ENCODE measurements around the gene TNFAIP8L1.
"Not testable (repeated sequence)": the region's sequence is repeated elsewhere in the genome, so short reads cannot be mapped to it uniquely, and the experiment has no call there.

TNFAIP8L1 gene

GRCh38 chr19:4638828-4639530 is at the start of gene TNFAIP8L1:
TNFAIP8L1 (plus strand) TSS chr19:4639516; CDS start chr19:4651870, 12,354 bp downstream.
- peak; percentile 87 for ATAC-seq (ENCODE audit: low read depth)
- peaks cover 2% of the 10 kb centered on the region for H3K36me3 Mint-ChIP-seq
- H3K4me1 Mint-ChIP-seq, result peaks cover 20% of the 10 kb centered on the region
- peak within 1 kb of the TSS; percentile 94 for H3K27ac Mint-ChIP-seq
- peak; percentile 98 for DNase-seq (ENCODE audit: low spot score in 2 of 2)
- peak within 1 kb of the TSS; percentile 100 for H3K4me3 Mint-ChIP-seq
- H3K27me3 Mint-ChIP-seq, result no peaks in the 10 kb centered on the region
- no peaks in the 10 kb centered on the region for H3K9me3 Mint-ChIP-seq

DNA sequence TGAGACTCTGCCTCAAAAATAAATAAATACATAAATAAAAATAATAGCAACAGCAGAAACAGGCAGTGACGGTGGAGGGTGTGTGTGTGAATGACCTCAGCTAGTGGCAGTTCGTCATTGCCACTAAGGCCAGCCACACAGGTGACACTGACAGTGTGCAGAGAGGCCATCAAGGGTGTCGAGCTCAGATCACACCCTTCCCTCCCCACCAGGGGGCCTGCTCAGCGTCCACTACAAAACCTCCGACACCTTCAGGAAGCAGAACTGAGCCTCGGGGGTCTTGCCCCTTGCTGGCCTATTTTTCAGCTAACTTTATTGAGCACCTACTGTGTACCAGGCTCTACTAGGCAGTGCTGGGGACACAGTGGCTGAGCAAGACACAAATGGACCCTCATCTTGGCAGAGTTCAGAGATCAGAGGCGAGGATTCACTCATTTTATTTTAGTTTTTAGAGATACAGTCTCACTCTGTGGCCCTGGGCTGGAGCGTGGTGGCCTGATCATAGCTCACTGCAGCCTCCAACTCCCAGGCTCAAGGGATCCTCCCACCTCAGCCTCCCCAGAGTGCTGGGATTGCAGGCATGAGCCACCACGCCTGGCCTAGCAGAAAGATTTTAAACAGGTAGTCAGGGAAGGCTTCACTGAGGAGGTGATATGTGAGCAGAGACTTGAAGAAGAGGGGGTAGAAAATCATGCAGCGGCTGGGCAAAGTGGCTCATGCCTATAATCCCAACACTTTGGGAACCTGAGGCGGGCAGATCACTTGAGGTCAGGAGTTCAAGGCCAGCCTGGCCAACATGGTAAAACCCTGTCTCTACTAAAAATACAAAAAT is 49.5 kb upstream of the TNFAIP8L1 start:
- DNase-seq (ENCODE audit: low spot score in 2 of 2) (no peak), ATAC-seq (ENCODE audit: low read depth) (peak; percentile 67)
- no peaks in the 10 kb centered on the region for H3K36me3 Mint-ChIP-seq
- H3K4me3 Mint-ChIP-seq, result no peak overlapping the region
- no peaks in the 10 kb centered on the region for H3K9me3 Mint-ChIP-seq
- H3K27ac Mint-ChIP-seq, result no peak overlapping the region
- peaks cover 29% of the 10 kb centered on the region for H3K27me3 Mint-ChIP-seq
- H3K4me1 Mint-ChIP-seq, result no peaks in the 10 kb centered on the region

- Mint-ChIP-seq H3K36me3 (no peaks in the 10 kb centered on the region), H3K27ac (no peak overlapping the region), H3K4me3 (no peak overlapping the region), H3K27me3 (peaks cover 28% of the 10 kb centered on the region), H3K9me3 (no peaks in the 10 kb centered on the region), H3K4me1 (no peaks in the 10 kb centered on the region)
- ATAC-seq (ENCODE audit: low read depth) (no peak), DNase-seq (ENCODE audit: low spot score in 2 of 2) (no peak)
Measured at GRCh38 chr19:4590559-4590958, 48.8 kb upstream of the TNFAIP8L1 start.

- H3K9me3 Mint-ChIP-seq, result no peaks in the 10 kb centered on the region
- H3K4me1 Mint-ChIP-seq, result no peaks in the 10 kb centered on the region
- ATAC-seq (ENCODE audit: low read depth) (no peak), DNase-seq (ENCODE audit: low spot score in 2 of 2) (no peak)
- H3K36me3 Mint-ChIP-seq, result no peaks in the 10 kb centered on the region
- H3K27me3 Mint-ChIP-seq, result peaks cover 22% of the 10 kb centered on the region
- H3K4me3 Mint-ChIP-seq, result no peak overlapping the region
- no peak overlapping the region for H3K27ac Mint-ChIP-seq
Measured at GRCh38 chr19:4591320-4591719, 48.0 kb upstream of the TNFAIP8L1 start.

GRCh38 chr19:4592445-4592844 is 46.9 kb upstream of the TNFAIP8L1 start:
- peaks cover 23% of the 10 kb centered on the region for H3K27me3 Mint-ChIP-seq
- no peaks in the 10 kb centered on the region for H3K36me3 Mint-ChIP-seq
- ATAC-seq (ENCODE audit: low read depth), result no peak

DNA sequence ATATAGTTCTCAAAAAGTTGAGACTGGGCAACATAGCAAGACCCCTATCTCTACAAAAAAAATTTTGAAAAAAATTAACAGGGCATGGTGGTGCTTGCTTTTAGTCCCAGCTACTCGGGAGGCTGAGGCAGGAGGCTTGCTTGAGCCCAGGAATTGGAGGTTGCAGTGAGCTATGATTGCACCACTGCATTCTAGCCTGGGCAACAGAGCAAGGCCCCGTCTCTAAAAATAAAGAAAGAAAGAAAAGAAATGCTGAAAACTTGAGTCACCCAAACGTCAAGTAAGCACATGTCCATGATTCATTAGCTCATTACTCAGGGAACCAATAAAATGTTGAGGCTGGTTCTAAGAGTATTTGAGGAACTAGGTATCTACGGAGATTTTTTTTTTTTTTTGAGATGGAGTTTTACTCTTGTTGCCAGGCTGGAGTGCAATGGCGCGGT is 45.9 kb upstream of the TNFAIP8L1 start:
- H3K27me3 Mint-ChIP-seq, result peaks cover 22% of the 10 kb centered on the region
- DNase-seq (ENCODE audit: low spot score in 2 of 2), result no peak
- H3K4me1 Mint-ChIP-seq, result peaks cover 6% of the 10 kb centered on the region
- no peak overlapping the region for H3K4me3 Mint-ChIP-seq
- H3K9me3 Mint-ChIP-seq, result no peaks in the 10 kb centered on the region
- H3K36me3 Mint-ChIP-seq, result no peaks in the 10 kb centered on the region
- ATAC-seq (ENCODE audit: low read depth), result peak; percentile 59
- no peak overlapping the region for H3K27ac Mint-ChIP-seq

More at GRCh38 chr19:4592445-4592844, 46.9 kb upstream of the TNFAIP8L1 start:
- Mint-ChIP-seq H3K9me3 (no peaks in the 10 kb centered on the region), H3K4me1 (peaks cover 3% of the 10 kb centered on the region), H3K27ac (no peak overlapping the region), H3K4me3 (no peak overlapping the region)
- no peak for DNase-seq (ENCODE audit: low spot score in 2 of 2)

DNA sequence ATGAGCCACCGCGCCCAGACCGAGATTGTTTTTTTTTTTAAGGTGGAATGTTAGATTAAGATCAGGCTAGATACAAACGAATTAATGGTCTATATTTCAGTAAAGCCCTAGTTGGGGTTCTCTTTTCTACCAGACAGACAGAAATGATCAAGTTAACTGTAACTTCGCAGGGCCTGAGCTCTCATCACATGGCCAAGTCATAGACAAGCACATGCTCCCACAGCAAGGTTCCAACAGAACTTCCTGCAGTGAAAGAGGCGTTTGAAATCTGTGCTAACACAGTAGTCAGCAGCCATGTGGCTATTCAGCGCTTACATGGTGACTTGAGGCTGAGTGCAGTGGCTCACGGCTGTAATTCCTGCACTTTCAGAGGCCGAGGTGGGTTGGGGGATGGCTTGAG is 45.1 kb upstream of the TNFAIP8L1 start:
- Mint-ChIP-seq H3K36me3 (no peaks in the 10 kb centered on the region), H3K9me3 (no peaks in the 10 kb centered on the region), H3K4me3 (no peak overlapping the region), H3K4me1 (peaks cover 7% of the 10 kb centered on the region), H3K27ac (no peak overlapping the region), H3K27me3 (peaks cover 23% of the 10 kb centered on the region)
- DNase-seq (ENCODE audit: low spot score in 2 of 2) (no peak), ATAC-seq (ENCODE audit: low read depth) (no peak)

DNA sequence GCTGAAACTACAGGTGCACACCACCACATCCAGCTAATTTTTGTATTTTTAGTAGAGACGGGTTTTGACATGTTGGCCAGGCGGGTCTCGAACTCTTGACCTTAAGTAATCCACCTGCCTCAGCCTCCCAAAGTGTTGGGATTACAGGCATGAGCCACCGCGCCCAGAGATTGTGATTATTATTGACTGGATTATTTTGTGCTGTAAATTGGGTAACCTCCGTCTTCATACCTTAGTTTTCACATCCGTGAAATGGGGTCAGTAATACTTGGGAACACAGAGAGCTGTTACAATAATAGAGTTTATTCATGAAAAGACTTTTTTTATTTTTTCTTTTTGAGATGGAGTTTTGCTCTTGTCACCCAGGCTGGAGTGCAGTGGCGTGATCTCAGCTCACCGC is 44.2 kb upstream of the TNFAIP8L1 start:
- peaks cover 21% of the 10 kb centered on the region for H3K27me3 Mint-ChIP-seq
- DNase-seq (ENCODE audit: low spot score in 2 of 2); H3K9me3 Mint-ChIP-seq; H3K36me3 Mint-ChIP-seq; H3K4me1 Mint-ChIP-seq; H3K27ac Mint-ChIP-seq; ATAC-seq (ENCODE audit: low read depth); H3K4me3 Mint-ChIP-seq: not testable (repeated sequence)

- Mint-ChIP-seq H3K4me1 (peaks cover 7% of the 10 kb centered on the region), H3K27ac (no peak overlapping the region), H3K4me3 (no peak overlapping the region), H3K9me3 (no peaks in the 10 kb centered on the region), H3K27me3 (peaks cover 18% of the 10 kb centered on the region), H3K36me3 (no peaks in the 10 kb centered on the region)
- DNase-seq (ENCODE audit: low spot score in 2 of 2) (no peak), ATAC-seq (ENCODE audit: low read depth) (no peak)
Measured at GRCh38 chr19:4596033-4596904, 43.0 kb upstream of the TNFAIP8L1 start.

DNA sequence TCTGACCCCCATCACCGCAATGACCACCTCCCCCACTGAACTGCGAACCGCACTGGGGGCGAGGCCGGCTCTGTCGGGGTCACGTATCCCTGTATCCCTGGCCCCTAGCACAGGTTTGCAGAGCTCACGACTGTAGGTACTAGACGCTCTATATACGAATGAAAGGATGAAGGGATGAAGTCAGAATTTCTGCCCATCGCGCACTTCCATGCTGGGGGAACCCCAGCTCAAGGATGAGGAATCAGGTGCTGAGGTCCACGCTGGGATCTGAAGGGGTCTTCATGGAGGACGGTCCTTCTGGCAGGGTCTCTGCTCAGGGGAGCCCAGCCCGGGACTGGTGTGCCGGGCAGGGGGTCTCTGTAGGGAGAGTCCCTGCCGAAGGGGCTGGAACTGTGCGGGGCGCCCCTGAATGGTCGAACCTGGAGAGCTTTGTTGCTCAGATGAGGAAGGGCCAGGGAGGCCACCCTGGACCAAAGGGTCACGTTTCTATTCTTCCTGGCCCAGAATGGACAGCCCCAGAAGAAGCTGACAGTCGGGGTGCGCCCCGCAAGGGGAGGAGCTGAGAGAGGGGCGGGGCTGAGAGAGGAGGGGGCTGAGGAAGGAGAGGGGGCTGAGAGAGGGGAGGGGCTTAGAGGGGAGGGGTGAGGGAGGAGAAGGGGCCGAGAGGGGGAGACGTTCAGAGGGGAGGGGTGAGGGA is 41.9 kb upstream of the TNFAIP8L1 start:
- no peak overlapping the region for H3K27ac Mint-ChIP-seq
- no peaks in the 10 kb centered on the region for H3K36me3 Mint-ChIP-seq
- H3K4me1 Mint-ChIP-seq, result peaks cover 7% of the 10 kb centered on the region
- H3K4me3 Mint-ChIP-seq, result peak overlapping the region; percentile 48
- ATAC-seq (ENCODE audit: low read depth), result no peak
- H3K9me3 Mint-ChIP-seq, result no peaks in the 10 kb centered on the region
- H3K27me3 Mint-ChIP-seq, result peaks cover 18% of the 10 kb centered on the region
- no peak for DNase-seq (ENCODE audit: low spot score in 2 of 2)

- no peak overlapping the region for H3K27ac Mint-ChIP-seq
- peaks cover 17% of the 10 kb centered on the region for H3K27me3 Mint-ChIP-seq
Measured at GRCh38 chr19:4597975-4598671, 41.2 kb upstream of the TNFAIP8L1 start.

DNA sequence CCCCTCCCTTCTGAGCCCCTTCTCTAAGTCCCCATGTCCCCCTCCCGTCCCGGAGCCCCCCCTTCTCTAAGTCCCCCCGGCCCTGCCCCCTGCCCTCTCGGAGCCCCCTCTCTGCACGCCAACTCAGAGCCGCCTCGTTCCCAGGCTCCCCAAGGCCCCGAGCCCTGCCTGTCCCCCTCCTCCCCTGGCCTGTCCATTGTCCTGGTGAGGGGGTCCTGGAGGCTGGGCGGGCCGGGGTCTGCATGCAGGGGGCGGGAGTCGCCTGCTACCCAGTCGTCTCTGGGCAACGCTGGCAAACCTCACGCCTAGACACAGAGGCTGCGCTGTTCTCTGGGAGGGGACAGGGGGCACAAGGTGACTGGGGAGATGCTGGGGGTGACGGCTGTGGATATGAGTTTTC is 40.6 kb upstream of the TNFAIP8L1 start:
- ATAC-seq (ENCODE audit: low read depth) (no peak), DNase-seq (ENCODE audit: low spot score in 2 of 2) (no peak)
- Mint-ChIP-seq H3K27me3 (peaks cover 15% of the 10 kb centered on the region), H3K4me3 (no peak overlapping the region), H3K4me1 (peaks cover 7% of the 10 kb centered on the region), H3K36me3 (no peaks in the 10 kb centered on the region), H3K27ac (no peak overlapping the region), H3K9me3 (no peaks in the 10 kb centered on the region)

More at GRCh38 chr19:4597975-4598671, 41.2 kb upstream of the TNFAIP8L1 start:
- Mint-ChIP-seq H3K4me1 (peaks cover 7% of the 10 kb centered on the region), H3K4me3 (peak overlapping the region; percentile 67), H3K36me3 (no peaks in the 10 kb centered on the region), H3K9me3 (no peaks in the 10 kb centered on the region)
- ATAC-seq (ENCODE audit: low read depth), result peak; percentile 73
- DNase-seq (ENCODE audit: low spot score in 2 of 2), result no peak

DNA sequence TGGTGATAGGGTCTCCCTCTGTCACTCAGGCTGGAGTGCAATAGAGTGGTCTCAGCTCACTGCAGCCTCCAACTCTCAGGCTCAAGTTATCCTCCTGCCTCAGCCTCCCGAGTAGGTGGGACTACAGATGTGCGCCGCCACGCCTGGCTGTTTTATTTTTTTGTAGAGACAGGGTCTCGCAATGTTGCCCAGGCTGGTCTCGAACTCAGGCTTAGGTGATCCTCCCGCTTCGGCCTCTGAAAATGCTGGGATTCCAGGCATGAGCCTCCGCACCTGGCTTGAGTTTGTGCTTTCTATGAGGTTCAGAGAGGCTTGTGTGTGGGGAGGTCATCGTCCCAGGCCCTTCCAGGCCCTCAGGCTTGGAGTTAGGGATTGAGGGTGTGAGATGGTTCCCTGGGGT is 39.2 kb upstream of the TNFAIP8L1 start:
- Mint-ChIP-seq H3K4me1 (peaks cover 7% of the 10 kb centered on the region), H3K4me3 (no peak overlapping the region), H3K9me3 (no peaks in the 10 kb centered on the region), H3K36me3 (no peaks in the 10 kb centered on the region), H3K27me3 (peaks cover 15% of the 10 kb centered on the region), H3K27ac (no peak overlapping the region)
- DNase-seq (ENCODE audit: low spot score in 2 of 2) (no peak), ATAC-seq (ENCODE audit: low read depth) (no peak)

All from memory B cell (primary cell).